GM06990 (cell line): ENCODE measurements around the gene LOXL4.

Experiments used
- DNase-seq: peaks from one replicate; pipeline ENCODE4 v3.0.0-alpha.2; 2011; ENCODE audit not compliant: insufficient read length; ENCODE audit errors: extremely low read depth
- H3K27me3 ChIP-seq: replicated peaks from 2 replicates; pipeline ENCODE4 v1.6.0; 2011; ENCODE audit warnings: low read length; ENCODE audit not compliant: control insufficient read depth, insufficient read depth
- H3K36me3 ChIP-seq: 2 replicates; pipeline ENCODE4 v1.5.1; 2011; ENCODE audit warnings: low read length; ENCODE audit not compliant: control insufficient read depth, insufficient read depth
- H3K4me3 ChIP-seq: replicated peaks from 2 replicates; pipeline ENCODE4 v1.5.1; 2011; ENCODE audit warnings: low read depth, mild to moderate bottlenecking, control low read depth, low read length
- TF ChIP-seq, protein P1 (sequence below): IDR thresholded peaks from 2 replicates; pipeline ENCODE4 v1.5.1; 2011; ENCODE audit warnings: low read length, control low read depth, mild to moderate bottlenecking, inconsistent platforms; ENCODE audit not compliant: insufficient read depth, poor library complexity, severe bottlenecking

The LOXL4 gene

DNA sequence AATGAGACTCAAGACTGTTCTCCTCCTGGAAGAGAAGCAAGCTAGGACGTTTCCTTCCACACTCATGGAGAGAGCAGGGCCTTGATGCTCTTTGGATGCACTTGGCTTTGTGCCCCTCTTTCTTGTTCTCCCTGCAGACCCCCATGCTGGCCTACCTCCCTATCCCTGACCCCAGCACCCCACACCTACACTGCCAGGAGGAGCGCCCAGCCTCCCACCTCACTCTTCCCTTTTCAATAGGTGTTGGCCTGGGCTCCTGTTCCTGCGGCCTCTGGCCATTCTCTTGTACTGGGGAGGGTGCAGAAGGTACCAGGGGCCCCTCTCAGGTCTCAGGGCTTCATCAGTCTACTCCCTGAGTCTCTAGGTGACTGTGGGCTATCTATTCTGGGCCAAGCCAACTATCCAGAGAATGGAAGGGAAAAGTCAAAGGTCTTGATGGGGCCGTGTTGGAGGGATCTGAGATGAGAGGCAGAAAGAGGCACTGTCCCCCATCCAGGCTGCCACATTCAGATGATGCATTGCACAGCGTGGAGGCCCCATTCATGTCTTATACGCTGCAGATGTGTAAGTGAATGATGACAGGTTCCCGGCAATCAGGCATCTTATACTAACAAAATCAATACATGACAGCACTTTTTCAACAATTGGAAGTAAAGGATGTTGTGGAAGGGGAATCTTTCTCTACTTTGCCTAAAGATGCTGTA is 32.7 kb upstream of the LOXL4 start:
- Histone ChIP-seq H3K27me3 (no peaks in the 10 kb centered on the region; the same call in 1 of the 2 replicates), H3K36me3 (no peaks in the 10 kb centered on the region), H3K4me3 (no peak overlapping the region)
- no peak for DNase-seq
- TF ChIP-seq, protein P1, sequence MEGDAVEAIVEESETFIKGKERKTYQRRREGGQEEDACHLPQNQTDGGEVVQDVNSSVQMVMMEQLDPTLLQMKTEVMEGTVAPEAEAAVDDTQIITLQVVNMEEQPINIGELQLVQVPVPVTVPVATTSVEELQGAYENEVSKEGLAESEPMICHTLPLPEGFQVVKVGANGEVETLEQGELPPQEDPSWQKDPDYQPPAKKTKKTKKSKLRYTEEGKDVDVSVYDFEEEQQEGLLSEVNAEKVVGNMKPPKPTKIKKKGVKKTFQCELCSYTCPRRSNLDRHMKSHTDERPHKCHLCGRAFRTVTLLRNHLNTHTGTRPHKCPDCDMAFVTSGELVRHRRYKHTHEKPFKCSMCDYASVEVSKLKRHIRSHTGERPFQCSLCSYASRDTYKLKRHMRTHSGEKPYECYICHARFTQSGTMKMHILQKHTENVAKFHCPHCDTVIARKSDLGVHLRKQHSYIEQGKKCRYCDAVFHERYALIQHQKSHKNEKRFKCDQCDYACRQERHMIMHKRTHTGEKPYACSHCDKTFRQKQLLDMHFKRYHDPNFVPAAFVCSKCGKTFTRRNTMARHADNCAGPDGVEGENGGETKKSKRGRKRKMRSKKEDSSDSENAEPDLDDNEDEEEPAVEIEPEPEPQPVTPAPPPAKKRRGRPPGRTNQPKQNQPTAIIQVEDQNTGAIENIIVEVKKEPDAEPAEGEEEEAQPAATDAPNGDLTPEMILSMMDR: no peak

DNA sequence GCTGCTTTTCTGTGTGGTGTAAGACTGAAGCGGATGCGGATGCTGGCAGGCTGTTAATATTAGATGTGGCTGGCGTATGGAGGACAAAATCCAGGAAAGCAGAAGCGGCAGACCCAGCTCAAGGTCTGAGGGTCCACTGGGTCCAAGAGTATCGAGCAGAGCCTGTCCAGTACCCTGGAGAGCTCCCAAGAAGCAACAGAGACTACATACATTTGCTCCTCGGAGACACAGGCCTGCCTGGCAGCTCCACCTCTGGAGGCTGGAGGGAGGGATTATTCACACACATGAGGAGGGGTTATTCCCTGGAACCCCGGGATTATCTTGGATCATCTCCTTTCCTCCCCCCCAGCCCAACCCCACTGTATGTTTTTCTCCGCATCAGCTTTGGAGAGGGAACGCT is 31.3 kb upstream of the LOXL4 start:
- TF ChIP-seq, protein P1: no peak
- DNase-seq: no peak
- H3K27me3 ChIP-seq: no peaks in the 10 kb centered on the region; the same call in none of the 2 replicates
- no peaks in the 10 kb centered on the region for H3K36me3 ChIP-seq
- no peak overlapping the region for H3K4me3 ChIP-seq

DNA sequence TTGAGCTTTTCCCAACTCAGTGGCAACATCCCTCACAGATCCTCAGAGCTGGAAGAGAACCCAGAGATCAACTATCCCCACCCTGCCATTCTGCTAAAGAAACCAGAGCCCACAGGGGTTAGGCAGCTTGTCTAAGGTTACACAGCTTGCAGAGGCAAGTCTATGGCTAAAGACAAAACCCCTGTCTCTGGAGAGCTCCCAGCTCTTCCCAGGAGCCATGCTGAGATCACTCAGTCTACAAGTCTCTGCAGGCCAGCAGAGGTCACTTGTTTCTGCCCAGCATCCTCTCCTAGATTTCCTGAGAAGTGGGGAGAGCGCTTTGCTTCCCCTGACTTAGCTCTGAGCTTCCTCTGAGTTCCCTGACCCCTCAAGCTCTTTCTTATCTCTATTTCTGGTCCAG is 28.5 kb upstream of the LOXL4 start:
- Histone ChIP-seq H3K36me3 (no peaks in the 10 kb centered on the region), H3K4me3 (no peak overlapping the region), H3K27me3 (peaks cover 2% of the 10 kb centered on the region)
- no peak for DNase-seq
- TF ChIP-seq, protein P1: no peak

DNA sequence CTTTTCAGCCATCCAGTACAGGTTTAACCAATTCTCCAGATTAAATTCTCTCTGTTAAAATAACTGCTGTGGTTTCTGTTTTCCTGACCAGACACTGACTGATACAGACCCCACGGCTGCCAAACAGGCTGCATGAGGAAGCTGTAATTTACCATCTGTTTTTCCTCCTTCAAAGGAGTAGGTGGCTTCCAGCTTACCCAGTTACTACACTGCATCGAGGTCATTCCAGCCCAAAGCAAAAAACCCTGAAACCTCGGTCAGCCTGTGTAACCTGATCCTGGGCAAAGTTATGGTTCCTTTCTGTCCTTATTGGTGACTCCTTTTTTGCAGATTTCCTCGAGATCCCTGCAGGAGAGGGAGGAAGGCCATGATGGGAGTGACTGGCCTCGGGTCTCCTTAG is 27.9 kb upstream of the LOXL4 start:
- TF ChIP-seq, protein P1: no peak
- Histone ChIP-seq H3K36me3 (no peaks in the 10 kb centered on the region), H3K27me3 (peaks cover 2% of the 10 kb centered on the region), H3K4me3 (no peak overlapping the region)
- no peak for DNase-seq

DNA sequence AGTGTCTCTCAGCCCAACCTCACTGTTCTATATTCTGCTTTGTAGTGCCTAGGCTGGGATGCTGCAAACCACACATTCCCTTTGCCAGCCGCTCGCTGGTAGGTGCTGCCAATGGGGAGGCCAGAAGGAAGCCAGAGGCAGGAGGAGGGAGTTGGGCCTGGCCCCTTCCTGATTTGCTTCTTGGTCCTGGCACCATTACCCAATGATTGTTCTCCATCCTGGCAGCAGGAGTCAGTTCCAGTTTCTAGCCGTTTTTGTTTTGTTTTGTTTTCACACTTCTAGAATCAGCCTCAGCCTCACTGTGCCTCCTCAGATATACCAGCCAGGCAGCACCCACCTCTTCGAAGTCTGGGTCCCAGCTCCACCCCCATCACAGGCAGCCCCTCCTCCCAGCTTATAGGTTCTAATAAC is 27.4 kb upstream of the LOXL4 start:
- Histone ChIP-seq H3K27me3 (peaks cover 2% of the 10 kb centered on the region), H3K36me3 (no peaks in the 10 kb centered on the region), H3K4me3 (no peak overlapping the region)
- TF ChIP-seq, protein P1: no peak
- no peak for DNase-seq

DNA sequence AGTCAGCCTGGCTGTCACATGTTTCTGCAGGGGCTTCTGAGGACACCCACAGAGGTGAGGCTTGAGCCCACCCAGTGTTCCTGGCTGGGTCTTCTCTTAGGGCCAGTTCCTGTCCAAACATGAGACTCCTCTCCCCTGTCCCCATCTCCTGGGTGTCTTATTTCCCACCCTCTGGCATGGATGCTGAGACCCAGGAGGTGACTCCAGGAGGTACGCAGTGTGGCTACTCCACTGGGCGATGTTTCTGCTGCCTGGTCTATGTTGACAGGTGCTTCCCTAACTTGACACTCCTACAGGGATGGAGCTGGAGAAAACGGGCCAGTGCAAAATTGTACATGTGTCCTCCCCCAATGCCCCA is 26.3 kb upstream of the LOXL4 start:
- no peak for DNase-seq
- Histone ChIP-seq H3K36me3 (no peaks in the 10 kb centered on the region), H3K27me3 (peaks cover 2% of the 10 kb centered on the region), H3K4me3 (no peak overlapping the region)
- TF ChIP-seq, protein P1: no peak
